Measurements from ENCODE around the gene CLDN4.
"Not testable (repeated sequence)": the region's sequence is repeated elsewhere in the genome, so short reads cannot be mapped to it uniquely, and the experiment has no call there.

Gene CLDN4

DNA sequence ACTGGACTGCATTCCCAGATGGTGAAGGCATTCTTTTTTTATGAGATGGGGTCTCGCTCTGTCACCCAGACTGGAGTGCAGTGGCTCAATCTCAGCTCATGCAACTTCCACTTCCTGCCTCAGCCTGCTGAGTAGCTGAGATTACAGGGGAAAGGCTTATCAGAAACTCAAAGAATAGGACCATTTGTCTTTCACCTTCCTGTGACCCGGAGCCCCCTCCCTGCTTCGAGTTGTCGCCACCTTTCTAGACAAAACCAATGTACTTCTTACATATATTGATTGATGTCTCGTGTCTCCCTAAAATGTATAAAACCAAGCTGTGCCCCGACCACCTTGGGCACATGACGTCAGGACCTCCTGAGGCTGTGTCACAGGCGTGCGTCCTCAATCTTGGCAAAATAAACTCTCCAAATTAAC, 13.3 kb downstream of the CLDN4 start:
- DNase-seq = no peak

DNA sequence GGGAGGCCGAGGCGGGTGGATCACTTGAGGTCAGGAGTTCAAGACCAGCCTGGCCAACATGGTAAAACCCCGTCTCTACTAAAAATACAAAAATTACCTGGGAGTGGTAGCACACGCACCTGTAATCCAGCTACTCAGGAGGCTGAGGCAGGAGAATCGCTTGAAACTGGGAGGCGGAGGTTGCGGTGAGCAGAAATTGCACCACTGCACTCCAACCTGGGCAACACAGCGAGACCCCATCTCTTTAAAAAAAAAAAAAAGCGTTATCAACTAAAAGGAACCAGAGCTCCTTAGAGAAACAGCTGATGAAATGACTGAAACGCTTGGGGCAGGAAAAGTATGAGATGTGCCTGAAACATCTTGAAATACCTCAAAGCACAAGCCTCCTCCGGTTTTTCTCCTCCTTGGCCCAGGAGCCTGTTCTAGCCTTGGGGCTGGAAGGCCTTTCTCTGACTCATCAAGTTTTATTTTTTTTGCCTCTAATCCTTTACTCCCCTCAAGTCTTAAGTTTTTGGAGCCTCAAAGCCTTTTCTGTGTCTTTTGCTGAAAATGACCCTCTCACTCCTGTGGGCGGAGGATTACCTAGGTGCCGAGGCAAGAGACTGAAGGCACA, 14.2 kb downstream of the CLDN4 start:
- DNase-seq = no peak

DNA sequence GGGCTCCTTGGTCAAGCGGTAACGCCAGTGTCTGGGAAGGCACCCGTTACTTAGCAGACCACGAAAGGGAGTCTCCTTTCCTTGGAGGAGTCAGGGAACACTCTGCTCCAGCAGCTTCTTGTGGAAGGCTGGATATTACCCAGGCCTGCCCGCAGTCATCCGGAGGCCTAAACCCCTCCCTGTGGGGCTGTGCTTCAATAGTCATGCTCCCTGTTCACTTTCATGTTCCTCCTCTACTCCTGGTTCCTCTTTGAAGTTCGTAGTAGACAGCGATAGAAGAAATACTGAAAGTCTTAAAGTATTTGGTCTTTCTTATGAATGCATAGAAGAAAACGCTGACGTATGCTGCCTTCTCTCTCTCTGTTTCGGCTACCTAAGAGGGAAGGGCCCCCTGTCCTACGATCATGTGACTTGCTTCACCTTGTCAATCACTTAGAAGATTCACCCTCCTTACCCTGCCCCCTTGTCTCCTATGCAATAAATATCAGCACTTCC, 15.0 kb downstream of the CLDN4 start:
- not testable (repeated sequence) for DNase-seq

DNA sequence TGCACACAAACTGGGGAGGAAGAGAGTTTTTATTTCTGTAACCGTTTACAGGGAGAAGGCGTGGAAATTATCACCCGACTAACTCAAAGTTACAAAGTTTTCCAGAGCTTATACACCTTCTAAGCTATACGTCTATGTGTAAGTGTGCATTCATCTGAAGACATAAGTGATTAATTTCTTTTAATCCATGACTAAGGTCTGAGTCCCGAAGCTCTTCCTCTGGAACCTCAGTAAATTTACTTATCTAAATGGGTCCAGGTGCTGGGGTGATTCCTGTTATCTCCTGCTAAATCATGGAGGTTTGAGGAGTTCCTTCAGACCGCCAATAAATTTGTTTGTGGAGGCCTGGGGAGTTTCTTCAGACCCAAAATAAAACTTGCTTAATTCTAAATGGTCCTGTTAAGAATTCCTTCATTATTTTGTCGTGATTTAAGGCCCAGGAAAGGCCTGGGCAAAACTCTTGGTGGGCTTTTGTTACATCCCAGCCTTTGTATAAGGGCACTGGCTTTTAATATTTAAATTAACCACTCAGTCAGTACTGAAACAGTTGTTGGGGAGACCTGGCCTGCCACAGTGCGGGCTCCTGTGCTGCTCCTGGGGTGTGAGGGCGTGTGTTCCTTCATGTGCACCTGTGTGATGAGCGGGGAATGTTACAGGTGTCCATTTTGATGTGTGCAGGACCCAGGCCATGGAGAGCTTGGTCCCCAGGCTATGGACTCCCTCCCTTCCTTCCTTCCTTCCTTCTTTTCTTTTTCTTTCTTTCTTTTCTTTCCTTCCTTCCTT, 17.3 kb downstream of the CLDN4 start:
- no peak for DNase-seq

DNA sequence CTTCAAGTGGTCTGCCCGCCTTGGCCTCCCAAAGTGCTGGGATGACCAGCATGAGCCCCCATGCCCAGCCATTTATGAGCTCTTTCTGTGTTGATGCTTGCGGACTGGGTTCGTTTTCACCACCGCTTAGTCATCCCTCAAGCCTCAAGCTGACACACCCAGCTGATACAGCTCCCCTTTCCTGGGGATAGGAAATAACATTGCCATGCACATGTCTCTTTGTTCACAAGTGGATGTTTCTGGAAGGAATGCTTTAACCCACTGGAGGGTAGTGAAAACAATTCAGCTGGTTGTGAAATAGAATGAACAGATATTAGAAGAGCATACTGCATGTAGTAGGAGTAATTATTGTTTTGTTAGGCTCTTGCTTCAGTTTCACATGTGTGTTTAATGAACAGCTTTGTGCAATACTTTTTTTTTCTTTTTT, 20.0 kb downstream of the CLDN4 start:
- no peak for DNase-seq

DNA sequence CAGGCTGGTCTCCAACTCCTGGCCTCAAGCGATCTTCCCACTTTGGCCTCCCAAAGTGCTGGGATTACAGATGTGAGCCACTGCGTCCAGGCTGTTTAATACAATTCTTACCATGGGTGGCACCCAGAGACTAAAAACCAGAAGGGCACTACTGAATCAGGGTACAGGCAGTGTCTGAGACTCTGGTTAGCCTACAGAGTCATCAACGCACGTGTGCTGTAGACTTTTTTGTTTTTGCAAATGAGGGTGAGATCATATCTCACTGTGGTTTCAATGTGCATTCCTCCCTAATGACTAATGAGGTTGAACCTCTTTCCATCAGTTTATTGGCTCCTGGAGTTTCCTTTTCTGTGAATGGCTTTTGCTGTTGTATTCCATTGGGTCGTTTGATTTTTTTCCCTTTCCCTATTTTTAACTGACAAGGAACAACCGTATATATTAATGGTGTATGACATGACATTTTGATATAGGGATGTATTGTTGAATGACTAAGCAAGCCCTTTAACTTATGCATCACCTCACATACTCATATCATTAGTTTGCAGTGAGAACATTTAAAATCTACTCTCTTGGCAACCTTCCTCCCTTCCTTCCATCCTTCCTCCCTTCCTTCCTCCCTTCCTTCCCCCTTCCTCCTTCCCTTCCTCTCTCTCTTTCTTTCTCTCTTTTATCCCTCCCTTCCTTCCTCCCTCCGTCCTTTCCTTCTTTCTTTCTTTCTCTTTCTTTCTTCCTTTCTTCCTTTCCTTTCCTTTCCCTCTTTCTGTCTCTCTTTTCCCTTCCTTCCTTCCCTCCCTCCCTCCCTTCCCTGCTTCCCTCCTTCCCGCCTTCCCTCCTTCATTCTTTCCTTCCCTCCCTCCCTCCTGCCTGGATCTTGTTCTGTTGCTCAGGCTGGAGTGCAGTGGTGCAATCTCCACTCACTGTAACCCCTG, 20.9 kb downstream of the CLDN4 start:
- no peak for DNase-seq

DNA sequence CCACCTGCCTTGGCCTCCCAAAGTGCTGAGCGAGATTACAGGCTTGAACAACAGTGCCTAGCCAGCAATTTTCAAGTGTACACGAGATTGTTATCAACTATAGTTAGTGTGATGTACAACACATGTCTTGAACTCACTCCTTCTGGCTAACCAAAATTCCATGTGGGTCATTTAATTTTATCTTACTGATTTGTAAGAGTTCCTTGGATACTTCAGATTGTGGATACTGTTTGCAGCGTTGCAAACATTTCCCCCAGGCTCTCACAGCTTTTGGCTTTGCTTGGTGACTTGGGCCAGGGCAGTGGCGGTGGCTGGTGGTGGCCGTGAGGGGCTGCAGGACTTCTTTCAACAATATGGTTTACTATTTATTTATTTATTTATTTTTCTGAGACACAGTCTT, 21.7 kb downstream of the CLDN4 start:
- no peak for DNase-seq

DNA sequence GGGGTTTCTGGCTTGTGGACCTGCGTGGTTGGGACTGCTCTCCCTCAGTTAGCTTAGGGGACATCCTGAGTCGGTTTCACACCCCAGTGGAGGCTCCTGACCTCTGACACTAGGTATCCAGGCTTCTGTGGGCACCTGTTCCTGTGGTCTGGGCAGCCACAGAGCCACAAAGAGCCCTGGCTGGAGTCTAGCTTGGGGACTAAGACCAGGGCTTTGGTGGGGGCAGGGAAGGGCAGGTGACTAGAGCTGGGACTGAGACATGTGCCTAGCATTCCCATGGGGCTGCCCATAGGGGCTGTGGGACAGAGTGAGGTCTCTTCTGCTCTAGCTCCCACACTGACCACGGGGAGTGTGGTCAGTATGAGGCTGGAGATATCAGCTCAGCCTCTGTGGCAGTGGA, 26.1 kb downstream of the CLDN4 start:
- DNase-seq = no peak

DNA sequence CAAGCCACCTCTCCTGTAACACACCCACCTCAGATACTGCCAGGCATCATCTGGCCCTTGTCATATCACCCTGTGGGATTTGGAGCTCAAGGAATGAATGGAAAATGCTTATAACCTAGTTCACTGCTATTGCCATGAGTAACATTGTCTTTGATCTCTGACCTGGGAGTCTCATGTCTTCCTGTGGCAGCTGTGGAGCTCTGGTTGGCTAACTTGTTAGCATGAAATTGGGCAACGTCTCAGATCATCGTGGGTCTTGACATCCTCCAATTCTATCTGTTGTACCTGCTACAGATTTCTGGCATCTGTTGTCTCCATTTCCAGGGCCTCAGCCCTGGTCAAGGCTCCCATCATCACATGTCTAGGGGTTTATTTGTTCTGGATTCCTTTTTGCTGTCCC, 28.0 kb downstream of the CLDN4 start:
- no peak for DNase-seq

DNA sequence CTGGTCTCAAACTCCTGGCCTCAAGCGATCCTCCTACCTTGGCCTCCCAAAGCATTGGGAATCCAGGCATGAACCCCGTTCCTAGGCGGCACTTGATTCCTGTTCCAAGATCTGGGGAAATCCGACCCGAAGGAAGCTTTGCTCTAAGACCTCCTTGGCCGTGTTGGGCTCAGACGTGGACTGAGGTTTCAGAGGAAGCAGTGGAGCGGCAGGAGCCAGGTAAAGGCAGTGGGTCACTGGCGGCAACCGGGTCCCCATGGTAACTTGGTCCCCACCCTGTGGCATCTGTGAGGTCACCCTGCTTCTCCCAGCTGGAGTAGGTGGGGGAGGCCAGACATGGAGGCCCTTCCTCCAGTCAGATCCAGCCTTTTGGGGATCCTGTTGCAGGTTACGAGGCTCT, 30.1 kb downstream of the CLDN4 start, which contains the start of gene TMEM270:
Gene TMEM270 (plus strand): TSS at position 301 of the 400 bp plus-strand sequence. CDS start 36 bp downstream, at position 337.
- DNase-seq = no peak

DNA sequence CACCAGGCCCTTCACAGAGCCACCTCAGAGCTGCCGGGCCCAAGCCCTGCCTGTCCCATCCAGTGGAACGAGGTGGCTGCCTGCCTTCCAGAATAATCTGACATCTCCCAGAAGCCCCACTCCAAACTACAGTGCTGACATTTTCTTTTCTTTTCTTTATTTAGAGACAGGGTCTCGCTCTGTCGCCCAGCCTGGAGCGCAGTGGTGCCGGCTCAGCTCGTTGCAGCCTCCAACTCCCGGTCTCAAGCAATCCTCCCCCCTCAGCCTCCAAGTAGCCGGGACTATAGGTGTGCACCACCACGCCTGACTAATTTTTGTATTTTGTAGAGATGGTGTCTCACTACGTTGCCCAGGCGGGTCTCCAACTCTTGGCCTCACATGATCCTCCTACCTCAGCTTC, 30.5 kb downstream of the CLDN4 start:
- DNase-seq = no peak

DNA sequence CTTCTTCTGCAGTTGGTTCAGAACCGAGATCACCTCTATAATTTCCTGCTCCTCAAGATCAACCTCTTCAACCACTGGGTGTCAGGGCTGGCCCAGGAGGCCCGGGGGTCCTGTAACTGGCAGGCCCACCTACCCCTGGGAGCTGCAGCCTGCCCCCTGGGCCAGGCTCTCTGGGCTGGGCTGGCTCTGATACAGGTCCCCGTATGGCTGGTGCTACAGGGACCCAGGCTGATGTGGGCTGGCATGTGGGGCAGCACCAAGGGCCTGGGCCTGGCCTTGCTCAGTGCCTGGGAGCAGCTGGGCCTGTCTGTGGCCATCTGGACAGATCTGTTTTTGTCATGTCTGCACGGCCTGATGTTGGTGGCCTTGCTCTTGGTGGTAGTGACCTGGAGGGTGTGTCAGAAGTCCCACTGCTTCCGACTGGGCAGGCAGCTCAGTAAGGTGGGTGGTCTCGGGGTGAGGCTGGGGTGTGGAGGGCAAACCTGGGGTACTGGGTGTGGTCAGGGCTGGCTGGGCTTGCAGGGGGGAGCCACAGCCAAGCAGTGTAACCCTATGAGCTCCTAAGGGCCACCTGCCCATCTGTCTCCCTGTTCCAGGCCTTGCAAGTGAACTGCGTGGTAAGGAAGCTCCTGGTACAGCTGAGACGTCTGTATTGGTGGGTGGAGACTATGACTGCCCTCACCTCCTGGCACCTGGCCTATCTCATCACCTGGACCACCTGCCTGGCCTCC, 34.4 kb downstream of the CLDN4 start:
- no peak for DNase-seq

DNA sequence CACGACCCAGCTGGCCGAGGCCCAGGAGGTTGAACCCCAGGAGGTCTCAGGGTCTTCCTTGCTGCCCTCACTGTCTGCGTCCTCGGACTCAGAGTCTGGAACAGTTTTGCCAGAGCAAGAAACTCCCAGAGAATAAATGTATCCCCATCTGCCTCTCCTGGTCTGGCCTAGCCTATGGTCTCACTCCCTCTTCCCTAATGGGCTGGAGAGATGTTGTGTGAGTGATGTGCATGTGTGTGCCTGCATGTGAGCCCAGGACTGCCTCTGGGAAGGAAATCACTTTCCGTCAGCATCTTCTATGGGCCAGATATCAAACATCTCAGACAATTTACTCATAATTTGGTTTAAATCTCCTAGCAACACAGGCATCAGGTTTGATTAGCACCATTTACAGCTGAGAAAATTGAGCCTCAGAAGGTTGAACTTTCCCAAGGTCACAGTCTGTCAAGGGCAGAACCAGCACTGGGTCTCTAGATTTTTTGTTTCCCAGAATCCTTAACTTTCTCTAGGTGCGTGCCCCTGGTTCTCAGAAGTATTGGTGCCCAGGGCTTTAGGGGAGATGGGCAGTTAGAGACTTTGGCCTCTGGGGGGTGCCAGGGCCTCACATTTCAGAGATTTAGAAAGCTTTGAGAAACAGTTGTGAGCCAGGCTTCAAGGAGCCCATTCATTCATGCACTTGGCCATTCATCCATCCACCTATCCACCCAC, 35.1 kb downstream of the CLDN4 start:
- no peak for DNase-seq

DNA sequence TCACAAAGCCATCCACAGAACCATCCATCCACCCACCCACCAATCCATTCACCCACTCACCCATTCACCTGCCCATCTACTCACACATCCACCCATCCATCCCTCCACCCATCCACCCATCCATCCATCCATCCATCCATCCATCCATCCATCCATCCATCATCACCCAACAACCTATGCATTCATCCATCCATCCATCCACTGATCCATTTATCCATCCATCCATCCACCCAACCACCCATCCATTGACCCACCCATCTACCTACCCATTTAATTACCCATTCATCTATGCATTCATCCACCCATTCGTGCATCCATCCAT, 35.6 kb downstream of the CLDN4 start:
- no peak for DNase-seq

DNA sequence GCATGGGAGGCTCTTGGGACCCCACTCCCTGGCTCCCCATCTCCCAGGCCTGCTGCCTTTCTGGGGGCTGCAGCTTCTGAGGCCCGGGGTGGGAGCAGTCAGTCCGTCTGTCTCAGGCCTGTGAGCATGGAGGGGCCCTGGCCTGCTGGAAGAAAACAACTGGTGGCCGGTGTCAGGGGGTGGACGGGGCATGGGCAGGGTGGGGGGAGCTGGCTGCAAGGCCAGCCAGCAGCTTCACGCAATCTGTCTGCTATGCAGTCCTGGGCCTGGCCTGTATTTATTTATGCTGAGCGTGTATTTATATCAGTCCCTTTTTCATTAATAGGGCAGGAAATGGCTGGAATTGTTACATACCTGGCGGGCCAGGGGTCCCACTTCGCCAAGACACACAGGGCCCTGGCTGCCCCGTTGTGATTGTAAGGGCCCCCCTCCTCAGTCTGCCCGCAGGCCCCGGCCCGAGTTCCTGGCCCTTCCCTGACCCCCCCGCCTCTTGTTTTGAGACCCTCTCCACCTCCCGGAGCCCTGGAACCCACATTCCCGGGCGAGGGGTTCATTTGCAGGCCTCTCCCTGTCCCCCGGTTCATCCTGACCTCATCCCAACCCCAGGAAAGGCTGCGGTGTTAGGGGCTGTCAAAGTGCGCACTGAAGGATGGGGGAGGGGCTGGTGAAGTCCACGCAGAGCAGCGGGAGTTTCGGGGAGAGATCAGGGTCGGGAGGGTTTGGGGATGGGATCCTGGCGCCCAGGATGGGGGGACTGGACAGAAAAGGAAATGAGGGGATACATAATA, 38.4 kb downstream of the CLDN4 start:
- DNase-seq = no peak

DNA sequence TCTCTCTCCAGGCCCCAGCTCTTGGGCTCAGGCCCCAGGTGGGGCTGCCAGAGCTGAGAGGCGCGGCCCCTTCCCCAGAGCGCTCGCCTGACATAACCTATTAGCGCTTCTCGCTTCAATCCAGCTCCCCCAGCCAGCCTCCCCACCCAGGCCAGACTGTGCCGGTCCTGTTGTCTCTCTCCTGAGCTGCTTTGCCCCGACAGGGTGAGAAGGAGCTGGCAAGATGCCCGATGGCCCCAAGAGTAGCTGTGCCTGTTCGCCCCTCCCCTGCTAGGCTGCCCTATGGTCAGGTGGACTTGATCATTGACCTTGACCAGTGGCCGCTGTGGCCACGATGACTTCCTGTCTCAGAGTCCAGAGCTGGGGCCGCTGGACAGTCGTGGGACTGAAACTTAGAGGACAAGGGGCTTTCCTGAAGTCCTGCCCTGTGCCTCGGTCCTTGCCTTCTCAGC, 39.3 kb downstream of the CLDN4 start:
- DNase-seq = no peak

DNA sequence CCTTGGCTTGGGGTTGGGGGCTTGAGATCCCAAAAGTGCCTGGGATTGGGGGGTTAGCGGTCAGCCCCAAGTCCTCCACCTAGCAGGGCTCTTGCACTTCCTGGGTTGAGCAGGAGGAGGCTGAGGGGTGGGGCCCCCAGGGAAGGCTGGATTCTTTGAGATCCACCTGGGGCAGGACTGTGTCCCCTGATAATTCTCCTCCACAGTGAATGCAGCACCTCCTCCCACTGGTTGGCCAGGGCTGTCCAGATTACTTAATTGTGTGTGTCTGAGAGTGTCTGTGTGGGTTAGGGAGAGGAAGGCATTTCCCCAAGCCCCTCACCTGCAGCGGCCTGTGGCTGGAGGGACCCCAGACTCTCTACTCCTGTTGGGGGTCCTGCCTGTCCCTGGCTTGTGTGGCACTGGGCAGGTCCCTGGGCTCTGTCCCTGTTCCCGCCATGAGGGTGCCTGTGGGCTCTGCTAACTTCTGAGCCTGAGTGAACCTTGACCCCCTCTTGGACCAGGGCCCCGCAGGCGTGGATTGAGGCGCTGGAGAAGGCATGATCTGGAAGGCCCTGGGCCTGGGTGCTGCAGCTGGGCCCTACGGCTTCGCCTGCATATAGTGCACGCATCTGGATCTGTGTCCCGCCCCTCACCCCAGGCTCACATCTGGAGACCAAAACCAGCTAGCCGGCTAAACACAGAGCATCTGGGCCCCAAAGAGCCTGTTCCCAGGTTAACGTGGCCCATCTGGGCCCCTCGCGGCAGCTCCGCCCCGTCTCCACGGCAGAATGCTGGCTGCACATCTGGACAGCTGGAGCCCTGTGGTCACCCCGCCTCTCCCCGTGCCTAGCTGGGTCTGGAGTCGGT, 40.6 kb downstream of the CLDN4 start:
- no peak for DNase-seq

DNA sequence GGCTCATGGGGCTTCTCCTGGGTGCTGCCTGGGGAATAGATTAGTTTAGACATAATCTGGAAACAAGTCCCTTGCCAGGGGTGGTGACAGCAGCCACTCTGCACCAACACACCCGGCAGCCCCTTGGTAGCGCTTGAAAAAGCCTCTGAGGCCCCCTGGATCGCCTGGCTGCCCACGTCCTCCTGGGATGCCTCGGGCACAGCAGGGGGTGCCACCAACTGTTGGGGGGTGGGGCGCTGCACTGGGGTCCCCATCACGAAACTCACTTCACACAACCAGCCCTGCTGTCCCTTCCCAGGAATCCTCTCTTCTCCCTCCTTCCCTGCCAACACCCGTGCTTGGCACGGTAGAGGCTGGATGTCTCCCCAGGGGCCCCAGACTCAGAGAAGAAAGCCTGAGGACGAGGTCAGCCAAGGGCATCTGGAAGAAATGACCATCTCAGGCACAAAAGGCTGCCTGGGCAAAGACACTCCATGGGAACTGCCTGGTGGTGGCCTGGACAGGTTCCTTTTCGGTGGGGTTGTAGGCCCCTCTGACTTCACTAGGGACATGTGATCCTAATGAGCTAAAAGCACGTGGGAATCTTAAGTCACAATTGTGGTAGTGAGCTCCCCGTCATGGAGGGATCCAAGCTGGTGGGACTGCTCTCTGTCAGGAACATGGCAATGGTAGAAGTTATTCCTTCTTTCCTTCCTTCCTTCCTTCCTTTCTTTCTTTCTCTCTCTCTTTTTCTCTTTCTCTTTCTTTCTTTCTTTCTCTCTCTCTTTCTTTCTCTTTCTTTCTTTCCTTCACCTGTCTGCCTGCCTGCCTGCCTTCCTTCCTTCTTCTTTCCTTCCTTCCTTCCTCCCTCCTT, 41.5 kb downstream of the CLDN4 start:
- DNase-seq = no peak

DNA sequence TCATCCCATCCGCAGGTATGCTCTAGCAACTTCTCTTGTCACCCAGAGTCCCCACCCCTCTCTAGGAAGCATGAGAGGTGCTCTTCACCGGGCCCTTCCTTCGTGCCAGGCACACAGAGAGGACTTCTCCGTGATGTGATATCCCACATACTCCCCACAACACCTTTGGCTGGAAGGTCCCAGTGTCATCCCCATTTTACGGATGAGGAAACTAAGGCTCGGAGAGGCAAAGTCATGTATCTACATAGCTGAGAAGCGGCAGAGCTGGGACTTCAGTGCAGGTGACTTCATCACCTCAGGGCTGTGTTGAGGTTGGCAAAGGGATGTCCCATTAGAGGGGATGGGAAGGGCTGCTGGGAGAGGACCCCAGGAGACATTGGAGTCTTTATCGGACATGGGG, 45.6 kb downstream of the CLDN4 start:
- no peak for DNase-seq

All from activated CD8-positive, alpha-beta memory T cell treated with anti-CD3 and anti-CD28 coated beads, Interleukin-2, amount 50 U/mL, for 48 hours (primary cell).